ENCODE data around the gene DLGAP1.

Gene DLGAP1

GRCh38 chr18:3524706-3525105 lies 930.4 kb downstream of the DLGAP1 start:
- TF ChIP-seq CTCF (IDR thresholded peaks at IDR 0.05; ENCODE audit: insufficient read depth, low read length, poor library complexity, severe bottlenecking) = no peak
- Histone ChIP-seq H3K36me3 (ENCODE audit: control insufficient read depth, insufficient read depth, low read length) (no peaks in the 10 kb centered on the region), H3K27me3 (replicated peaks; ENCODE audit: control insufficient read depth, insufficient read depth, low read length) (no peaks in the 10 kb centered on the region), H3K4me3 (replicated peaks; ENCODE audit: low read depth, low read length) (no peak overlapping the region)
- no peak for DNase-seq (ENCODE audit: extremely low read depth, insufficient read length)

- TF ChIP-seq CTCF (IDR thresholded peaks at IDR 0.05; ENCODE audit: insufficient read depth, low read length, poor library complexity, severe bottlenecking) = no peak
- DNase-seq (ENCODE audit: extremely low read depth, insufficient read length) = no peak
- H3K36me3 ChIP-seq (ENCODE audit: control insufficient read depth, insufficient read depth, low read length) = no peaks in the 10 kb centered on the region
- H3K27me3 ChIP-seq (replicated peaks; ENCODE audit: control insufficient read depth, insufficient read depth, low read length) = peaks cover 2% of the 10 kb centered on the region
- H3K4me3 ChIP-seq (replicated peaks; ENCODE audit: low read depth, low read length) = no peak overlapping the region
These were observed 934.6 kb downstream of the DLGAP1 start for GRCh38 chr18:3520230-3521085.

- no peak overlapping the region for H3K4me3 ChIP-seq (replicated peaks; ENCODE audit: low read depth, low read length)
- DNase-seq (ENCODE audit: extremely low read depth, insufficient read length) = no peak
- TF ChIP-seq CTCF (IDR thresholded peaks at IDR 0.05; ENCODE audit: insufficient read depth, low read length, poor library complexity, severe bottlenecking) = no peak
- peaks cover 2% of the 10 kb centered on the region for H3K27me3 ChIP-seq (replicated peaks; ENCODE audit: control insufficient read depth, insufficient read depth, low read length)
- H3K36me3 ChIP-seq (ENCODE audit: control insufficient read depth, insufficient read depth, low read length) = no peaks in the 10 kb centered on the region
These were observed 940.5 kb downstream of the DLGAP1 start for GRCh38 chr18:3514312-3515216.

- peak; percentile 13 for DNase-seq (ENCODE audit: extremely low read depth, insufficient read length)
- no peaks in the 10 kb centered on the region for H3K27me3 ChIP-seq (replicated peaks; ENCODE audit: control insufficient read depth, insufficient read depth, low read length)
- H3K4me3 ChIP-seq (replicated peaks; ENCODE audit: low read depth, low read length) = no peak overlapping the region
- no peaks in the 10 kb centered on the region for H3K36me3 ChIP-seq (ENCODE audit: control insufficient read depth, insufficient read depth, low read length)
- TF ChIP-seq CTCF (IDR thresholded peaks at IDR 0.05; ENCODE audit: insufficient read depth, low read length, poor library complexity, severe bottlenecking) = no peak
These were observed 941.6 kb downstream of the DLGAP1 start for GRCh38 chr18:3513481-3513880.

GRCh38 chr18:3511980-3512379 lies 943.1 kb downstream of the DLGAP1 start:
- no peak for DNase-seq (ENCODE audit: extremely low read depth, insufficient read length)
- H3K36me3 ChIP-seq (ENCODE audit: control insufficient read depth, insufficient read depth, low read length) = no peaks in the 10 kb centered on the region
- H3K4me3 ChIP-seq (replicated peaks; ENCODE audit: low read depth, low read length) = no peak overlapping the region
- TF ChIP-seq CTCF (IDR thresholded peaks at IDR 0.05; ENCODE audit: insufficient read depth, low read length, poor library complexity, severe bottlenecking) = no peak
- no peaks in the 10 kb centered on the region for H3K27me3 ChIP-seq (replicated peaks; ENCODE audit: control insufficient read depth, insufficient read depth, low read length)

Measured in GM06990 (cell line).